GM19455 (cell line): ENCODE results near the gene PIP5K1B.
"Not testable (repeated sequence)": the region's sequence is repeated elsewhere in the genome, so short reads cannot be mapped to it uniquely, and the experiment has no call there.

Experiments
- ATAC-seq: cut with Tn5 transposase; IDR thresholded peaks from one replicate; pipeline ENCODE4 v1.9.1; 2021; ENCODE audit not compliant: unreplicated experiment

Gene PIP5K1B, protein sequence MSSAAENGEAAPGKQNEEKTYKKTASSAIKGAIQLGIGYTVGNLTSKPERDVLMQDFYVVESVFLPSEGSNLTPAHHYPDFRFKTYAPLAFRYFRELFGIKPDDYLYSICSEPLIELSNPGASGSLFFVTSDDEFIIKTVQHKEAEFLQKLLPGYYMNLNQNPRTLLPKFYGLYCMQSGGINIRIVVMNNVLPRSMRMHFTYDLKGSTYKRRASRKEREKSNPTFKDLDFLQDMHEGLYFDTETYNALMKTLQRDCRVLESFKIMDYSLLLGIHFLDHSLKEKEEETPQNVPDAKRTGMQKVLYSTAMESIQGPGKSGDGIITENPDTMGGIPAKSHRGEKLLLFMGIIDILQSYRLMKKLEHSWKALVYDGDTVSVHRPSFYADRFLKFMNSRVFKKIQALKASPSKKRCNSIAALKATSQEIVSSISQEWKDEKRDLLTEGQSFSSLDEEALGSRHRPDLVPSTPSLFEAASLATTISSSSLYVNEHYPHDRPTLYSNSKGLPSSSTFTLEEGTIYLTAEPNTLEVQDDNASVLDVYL

DNA sequence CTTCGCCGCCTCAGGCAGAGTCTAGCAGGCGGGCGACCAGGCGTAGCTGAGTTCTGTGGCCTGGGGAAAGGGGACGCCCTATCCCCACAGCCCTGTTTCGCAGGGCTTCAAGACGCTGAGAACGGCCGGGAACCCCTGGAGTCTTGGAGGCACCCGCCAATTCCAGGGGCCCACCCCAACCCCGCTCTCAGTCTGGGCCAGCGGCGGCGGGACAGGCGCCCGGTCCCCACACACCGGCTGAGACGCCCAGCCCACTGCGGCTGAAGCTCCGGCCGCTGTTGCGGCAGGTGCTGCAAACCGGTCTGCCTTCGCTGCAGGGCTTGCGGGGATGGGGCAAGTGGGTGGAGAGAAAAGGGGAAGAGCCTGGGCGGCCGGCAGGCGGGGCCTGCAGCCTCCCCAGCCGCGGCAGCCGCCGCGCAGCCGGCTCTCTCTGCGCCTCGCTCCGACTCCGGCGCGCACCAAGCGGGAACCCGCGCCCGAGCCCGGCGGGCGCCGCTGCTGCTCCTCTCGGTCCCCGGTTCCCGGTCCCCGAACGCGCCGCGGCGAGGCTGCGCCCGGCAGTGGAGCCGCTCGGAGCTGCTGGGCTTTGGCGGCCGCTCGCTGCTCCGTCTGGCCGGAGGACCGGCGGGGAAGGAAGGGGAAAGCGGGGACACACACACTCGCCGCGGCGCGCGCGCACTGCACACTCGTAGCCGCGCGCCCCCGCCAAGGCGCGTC, at the start of gene PIP5K1B:
Gene PIP5K1B, plus strand, starts transcription at position 427 of the 717 bp plus-strand sequence. CDS start 117,375 bp downstream, outside the sequence.
- ATAC-seq = peak; percentile 74

DNA sequence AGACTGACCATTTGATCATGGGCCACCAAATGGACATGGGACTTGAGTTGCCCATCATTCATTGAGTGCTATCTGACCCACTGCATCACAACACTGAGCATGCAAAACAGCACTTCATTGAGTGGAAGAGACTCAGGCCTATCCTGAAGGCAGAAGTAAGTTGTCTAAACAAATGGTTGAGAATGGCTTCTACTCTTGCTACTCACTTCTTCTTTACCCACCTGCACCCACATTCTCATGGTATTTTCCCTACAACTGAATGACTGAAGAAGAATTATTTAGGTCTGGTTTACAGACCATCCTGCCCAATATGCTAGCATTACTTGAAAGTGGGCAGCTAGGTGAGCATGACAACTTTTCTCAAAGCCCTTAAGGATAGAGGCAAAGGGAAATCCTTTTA, 41.0 kb upstream of the PIP5K1B start:
- ATAC-seq = no peak

DNA sequence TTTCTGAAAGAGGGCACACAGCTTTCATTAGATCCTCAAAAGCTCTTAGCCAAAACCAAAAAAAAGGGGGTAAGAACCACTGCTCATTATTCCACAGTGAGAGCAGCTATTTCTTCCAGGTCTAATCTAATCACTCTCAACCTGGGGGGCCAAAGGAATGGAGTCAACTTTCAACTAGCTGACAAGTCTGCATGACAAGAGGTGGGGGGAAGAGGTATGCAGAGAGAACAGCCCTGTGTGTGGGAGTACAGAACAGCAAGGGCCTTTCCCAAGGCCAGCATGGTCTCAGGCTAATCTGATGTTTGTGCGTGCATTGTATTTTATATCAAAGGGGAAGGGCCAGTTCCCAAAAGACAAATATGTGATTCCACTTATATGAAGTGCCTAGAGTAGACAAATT, 36.9 kb upstream of the PIP5K1B start:
- ATAC-seq = no peak

DNA sequence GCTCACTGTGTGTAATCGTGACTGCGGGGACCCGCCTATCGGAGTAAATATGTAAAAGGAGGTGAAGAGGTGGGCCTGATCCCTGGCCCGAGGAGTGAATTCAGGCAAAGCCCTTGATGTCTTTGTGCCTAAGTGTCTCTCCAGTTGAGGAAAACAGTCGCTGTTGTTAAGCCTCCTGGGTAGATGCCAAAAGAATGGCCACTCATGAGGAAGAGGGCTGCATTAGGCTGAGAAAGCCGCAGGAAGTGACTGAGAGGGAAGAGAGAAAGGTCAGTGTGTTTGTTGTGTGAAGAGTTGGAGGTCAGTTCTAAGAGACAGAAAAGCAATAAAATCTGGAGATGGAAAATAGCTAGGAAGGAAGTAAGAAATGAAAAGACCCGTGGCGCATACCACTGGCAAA, 35.8 kb upstream of the PIP5K1B start:
- ATAC-seq = no peak

DNA sequence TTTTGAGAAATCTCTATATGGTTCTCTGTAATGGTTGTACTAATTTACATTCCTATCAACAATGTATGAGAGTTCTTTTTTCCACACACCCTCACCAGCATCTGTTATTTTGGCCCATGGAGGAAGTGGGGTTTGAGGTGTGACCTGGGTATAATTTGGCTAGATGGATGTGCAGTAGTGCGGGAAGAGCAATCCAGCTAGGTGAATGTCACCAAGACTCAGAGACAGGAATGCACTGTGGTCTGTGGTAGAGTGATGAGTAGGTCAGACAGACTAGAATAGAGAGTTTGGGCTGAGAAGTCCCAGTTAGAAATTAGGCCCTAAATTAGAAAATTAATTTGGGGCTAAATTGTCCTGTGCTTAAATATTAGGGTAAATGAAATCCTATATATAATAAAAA, 32.8 kb upstream of the PIP5K1B start:
- no peak for ATAC-seq

DNA sequence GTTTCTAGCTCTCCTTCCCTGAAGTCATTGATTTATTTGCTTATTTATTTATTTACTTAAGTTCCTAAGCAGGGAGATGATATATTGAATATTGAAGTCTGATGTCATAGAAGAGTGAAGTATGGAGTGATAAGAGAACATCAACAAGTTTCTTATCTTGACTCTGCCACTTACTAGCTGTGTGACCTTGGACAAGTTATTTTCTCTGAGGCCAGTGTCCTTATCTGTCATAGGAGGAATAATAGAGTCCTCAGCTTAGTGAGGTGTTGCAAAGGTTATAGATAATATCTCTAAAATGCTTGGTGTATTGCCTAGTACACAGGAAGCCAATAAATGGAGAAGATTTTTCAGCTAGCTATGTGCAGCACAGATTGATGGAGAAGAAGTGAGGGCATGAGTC, 32.4 kb upstream of the PIP5K1B start:
- ATAC-seq = no peak

DNA sequence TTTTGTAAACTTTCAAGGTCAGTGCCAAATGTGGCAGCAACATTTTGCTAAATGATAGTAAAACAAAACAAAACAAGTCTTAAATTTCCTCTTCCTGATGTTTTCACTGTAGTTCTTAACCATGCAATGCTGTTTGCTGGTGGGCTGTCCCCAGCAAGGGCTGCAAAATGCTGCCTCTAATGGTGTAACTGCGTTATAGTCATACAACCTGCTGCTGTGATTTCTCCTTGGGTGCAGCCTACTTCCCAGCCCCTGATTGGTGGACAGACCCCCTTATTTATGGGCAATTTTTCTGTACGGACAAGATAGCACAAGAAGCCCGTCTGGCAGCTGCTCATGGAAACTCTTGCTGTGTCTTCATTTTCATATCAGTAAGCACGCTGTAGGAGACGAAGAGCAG, 26.6 kb upstream of the PIP5K1B start:
- ATAC-seq = no peak

DNA sequence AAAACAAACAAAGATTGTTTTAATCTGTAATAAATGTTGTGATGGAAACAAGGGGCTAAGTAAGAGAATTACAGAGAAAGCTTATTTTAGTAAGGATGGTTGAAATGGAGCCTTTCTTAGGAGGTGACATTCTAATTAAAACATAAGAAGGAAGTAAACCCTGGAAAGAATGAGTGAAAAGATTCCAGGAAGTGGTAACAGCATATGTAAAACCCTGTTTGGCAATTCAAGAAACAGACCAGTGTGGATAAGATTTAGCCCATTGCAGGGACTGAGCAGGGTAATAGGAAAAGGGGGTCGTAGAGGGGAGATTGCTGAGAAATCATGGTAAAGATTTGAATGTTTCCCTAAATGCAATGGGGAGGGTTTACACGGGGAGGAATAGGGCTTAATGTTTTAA, 21.6 kb upstream of the PIP5K1B start:
- no peak for ATAC-seq

DNA sequence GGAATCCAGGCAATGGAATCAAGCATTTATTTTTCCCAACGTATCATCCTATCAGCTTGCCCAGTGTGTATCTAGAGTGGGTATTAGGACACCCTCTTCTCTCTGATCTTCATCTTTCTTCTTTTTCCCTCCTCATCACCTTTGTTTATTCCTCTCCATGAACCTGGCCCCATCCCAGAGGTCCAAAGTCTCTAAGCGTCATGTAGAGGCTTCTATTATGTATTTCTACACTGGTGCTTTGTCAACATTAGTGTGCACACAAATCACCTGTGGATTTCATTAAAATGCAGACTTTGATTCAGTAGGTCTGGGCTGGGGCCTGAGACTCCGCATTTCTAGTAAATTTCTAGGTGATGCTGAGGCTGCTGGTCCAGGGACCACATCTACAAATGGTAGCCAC, 19.8 kb upstream of the PIP5K1B start:
- no peak for ATAC-seq

DNA sequence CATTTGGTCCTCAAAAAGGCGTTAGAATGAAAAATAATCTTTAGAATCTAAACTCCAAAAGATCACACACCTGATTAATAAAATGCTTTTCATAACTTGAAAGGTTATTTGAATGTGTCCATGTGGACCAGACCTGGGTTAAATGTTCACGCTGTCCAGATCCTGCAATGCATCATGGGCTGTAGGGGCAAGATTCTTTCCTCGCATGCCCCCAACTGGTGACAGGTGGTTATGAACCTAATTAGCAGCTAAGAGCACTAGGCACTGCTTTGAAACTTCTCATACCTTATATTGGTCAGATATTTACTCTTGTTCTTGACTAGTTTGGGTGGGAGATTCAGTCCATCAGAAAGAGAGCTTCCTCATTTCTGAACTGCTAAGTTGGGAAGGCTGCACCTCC, 19.3 kb upstream of the PIP5K1B start:
- ATAC-seq = peak; percentile 70

DNA sequence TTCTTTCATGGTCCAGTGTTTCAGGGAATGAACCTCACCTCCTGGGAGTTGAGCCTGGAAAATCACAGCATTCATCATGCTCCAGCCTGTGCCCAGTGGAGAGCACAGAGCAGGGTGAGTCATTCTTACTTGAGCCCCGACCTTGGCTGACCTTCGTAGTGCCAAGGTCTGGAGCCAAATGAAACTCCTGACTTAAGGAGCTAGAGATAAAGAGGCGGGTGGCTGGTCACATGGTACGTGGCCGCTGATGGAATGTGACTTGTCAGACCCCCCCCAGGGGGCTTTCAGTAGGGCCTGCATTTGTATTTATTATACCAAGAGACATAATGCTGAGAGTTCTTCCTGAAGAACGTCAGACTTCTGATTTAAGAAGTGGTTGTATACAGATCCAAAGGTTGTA, 15.0 kb upstream of the PIP5K1B start:
- ATAC-seq = no peak

DNA sequence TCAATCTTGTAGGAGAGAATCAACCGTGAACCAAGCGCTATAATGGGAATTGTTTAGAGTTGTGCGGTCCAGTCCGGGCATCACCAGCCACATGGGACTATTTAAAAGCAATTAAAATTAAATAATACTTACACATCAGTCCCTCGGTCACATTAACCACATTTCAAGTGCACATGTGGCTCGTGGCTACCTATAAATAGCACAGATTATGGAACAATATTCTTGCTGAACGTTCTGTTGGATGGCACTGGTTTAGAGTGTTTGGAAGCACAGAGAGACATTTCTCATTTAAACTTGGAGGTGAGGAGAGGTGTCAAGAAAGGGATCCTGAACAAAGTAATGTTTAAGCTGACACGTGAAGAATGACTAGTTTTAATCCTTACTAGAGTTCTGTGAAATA, 12.5 kb upstream of the PIP5K1B start:
- ATAC-seq = no peak

DNA sequence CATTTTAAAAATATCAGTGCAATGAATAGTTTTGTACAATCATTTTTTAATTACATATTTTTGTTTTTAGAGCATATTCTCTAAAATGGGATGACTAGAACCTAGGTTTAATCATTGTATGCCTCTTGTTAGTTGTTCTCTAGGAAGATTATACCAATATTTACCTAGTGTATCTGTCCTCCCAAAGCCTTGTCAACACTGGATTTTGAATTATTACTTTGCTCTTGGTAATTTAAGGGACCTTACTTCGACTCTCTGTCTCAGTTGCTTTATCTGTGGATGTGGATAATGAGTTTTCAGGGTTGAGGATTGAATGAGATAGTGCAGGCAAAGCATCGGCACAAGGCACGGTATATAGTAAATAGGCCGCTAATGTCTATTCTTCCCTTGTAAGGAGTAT, 10.9 kb upstream of the PIP5K1B start:
- no peak for ATAC-seq

DNA sequence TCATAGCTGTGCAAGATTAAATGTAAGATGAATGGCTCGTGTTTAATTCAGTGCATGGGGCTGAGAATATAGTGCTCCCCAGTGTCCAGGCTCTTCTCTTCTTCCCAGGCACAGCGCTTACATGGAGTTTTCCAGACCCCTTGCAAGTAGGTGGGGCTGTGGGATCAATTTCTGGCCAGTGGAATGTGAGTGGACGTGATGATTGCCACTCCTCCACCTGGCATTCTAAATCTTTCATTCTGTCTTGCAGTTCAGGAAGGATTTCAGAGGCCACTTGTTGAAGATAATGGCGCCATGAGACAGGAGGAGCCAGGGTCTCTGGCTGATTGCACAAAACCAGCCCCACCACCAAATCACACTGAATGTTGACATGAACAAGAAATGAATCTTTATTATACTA, 7.2 kb upstream of the PIP5K1B start:
- no peak for ATAC-seq

DNA sequence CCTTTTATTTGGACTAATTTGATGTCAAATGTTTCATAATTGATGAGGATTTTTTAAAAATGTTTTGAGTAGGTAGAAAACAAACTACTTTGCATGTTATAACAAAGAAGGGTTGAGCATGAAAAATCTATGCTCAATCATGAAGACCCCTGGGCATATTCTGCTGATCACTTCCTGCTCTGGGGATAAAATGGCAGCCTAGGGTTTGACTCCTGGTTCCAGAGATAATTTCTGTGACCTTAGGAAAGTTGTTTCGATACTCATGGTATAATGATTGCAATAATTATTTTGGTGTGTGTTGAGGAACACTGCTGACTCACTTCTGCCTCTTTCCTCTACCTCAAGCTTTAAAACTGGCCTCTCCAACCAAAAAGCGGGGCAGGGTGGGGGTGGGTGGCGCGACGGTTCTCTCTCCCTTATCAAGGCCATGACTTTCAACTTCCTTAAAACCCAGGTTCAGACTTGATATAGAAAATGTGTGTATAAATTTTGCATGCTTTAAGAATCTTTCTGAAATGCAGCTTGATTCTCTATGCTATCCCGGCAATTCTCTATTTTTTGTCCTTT, 6.0 kb upstream of the PIP5K1B start:
- ATAC-seq = no peak

DNA sequence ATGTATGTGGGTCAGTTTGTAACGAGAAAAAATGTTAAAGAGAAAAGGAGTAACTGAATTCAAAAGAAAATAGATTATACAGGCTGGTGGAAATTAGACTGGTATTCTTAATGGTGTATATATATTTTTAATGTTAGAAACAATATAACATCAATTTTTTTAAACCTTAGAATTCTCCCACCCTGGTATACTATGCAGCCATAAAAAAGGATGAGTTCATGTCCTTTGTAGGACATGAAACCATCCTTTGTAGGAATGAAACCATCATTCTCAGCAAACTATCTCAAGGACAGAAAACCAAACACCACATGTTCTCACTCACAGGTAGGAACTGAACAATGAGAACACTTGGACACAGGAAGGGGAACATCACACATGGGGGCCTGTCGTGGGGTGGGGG, 5.4 kb upstream of the PIP5K1B start:
- ATAC-seq = not testable (repeated sequence)

DNA sequence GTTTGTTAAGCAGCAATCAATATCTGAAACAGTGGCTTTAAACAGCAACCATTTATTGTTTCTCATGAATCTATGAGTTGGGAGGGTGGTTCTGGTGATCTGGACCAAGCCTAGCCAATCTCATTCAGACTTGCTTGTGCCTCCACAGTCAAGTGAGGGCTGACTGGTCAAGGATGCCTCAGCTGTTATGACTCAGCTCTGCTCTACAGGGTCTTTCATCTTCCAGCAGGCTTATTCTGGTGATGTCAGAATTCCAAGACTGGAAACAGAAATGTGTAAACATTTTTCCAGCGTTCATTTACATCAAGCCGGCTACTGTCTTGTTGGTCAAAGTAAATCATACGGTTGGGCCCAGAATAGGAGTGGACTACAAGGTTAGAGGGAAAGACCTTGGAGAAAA, 2.5 kb upstream of the PIP5K1B start:
- ATAC-seq = no peak

DNA sequence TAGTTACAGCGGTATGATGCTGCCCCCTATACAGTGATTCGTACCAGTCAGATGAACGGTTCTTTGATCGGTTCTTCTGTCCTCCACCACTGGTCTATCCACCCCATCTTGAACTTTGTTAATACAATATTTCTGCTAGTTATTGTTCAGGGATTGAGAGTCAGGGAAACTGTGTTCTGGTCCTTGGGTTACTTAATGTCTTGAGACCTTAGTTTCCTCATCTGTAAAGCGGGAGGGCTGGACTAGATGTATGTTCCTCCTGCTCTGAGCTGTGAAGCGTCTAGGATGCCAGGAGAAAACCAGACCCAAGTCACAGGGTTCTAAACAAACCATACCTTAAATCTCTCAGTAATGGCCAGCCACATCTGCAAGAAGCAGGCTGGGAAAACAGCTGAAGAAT, 1.4 kb upstream of the PIP5K1B start:
- no peak for ATAC-seq

DNA sequence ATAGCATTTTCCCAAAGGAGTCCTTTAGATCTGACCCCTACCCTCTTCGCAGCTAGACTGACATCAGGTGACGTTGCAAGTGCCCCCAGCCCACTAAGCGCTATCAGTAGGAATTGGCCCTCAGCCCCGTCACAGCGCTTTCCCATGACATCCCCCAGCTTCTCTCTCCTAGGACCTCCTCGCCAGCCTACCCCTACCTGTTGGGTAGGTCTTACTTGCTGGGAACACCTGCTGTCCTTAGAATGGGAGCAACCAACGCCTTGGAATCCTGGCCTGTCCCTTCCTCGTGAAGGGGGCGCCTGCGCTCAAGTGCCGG, 584 bp upstream of the PIP5K1B start:
- ATAC-seq = no peak

DNA sequence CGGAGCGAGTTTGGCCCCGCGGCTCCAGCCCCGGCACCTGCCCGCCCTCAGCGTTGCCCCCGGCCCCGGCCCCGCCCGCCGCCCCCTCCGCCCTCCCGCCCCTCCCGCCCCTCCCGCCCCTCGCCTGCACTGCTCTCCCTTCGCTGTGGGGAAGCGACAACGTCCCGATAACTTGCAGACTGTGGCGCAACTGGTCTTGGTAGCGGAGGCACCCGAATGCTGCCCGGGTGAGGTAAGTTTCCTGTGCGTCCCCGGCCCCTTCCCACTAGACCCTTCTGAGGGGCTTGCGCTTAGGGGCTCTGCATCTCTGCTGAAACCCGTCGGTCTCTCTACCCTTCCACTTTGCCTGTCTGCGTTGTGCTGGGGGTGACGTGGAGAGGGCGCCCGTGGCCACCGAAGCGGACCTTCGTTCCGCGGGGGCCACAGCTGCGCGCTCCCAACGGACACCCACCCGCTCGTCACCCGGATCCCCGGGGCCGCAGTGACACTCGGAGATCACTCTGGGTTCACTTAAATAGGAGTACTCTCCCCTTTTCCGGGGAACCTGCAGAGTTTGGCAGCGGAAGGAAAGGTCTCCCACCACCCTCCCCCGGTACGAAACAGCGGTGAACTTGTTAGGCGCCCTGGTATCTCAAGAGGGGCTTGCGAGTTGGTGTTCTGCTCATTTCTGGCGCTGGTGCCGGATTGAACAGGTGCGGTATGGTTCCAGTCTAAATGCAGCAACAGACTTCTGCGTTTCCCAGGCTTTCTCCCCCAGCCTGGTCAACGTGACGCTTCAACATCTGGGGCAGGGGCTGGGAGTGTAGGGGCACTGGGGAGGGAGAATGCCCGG, 707 bp downstream of the PIP5K1B start:
- peak; percentile 14 for ATAC-seq
